ENCODE data around the gene CLMN.

The CLMN gene

GRCh38 chr14:95331708-95332408 lies 12.2 kb upstream of the CLMN start:
- Histone ChIP-seq H3K4me3 (ENCODE audit: low read length in 2 of 2) (no peak overlapping the region), H3K27me3 (ENCODE audit: control insufficient read depth in 1 of 2, insufficient read depth in 2 of 2, low read length in 2 of 2) (peaks cover 0 to 10% of the 10 kb centered on the region in 2 donors), H3K36me3 (ENCODE audit: control insufficient read depth in 2 of 2, insufficient read depth in 2 of 2, low read length in 2 of 2) (no peaks in the 10 kb centered on the region), H3K9ac (ENCODE audit: low read length in 2 of 2) (no peak overlapping the region), H3K9me3 (ENCODE audit: control insufficient read depth in 2 of 2, low read length in 2 of 2) (peaks cover 0 to 3% of the 10 kb centered on the region in 2 donors), H3K27ac (ENCODE audit: low read length) (no peak overlapping the region), H3K4me1 (ENCODE audit: control insufficient read depth, insufficient read depth, low read length) (no peaks in the 10 kb centered on the region)

- Histone ChIP-seq H3K9me3 (ENCODE audit: control insufficient read depth in 2 of 2, low read length in 2 of 2) (peaks cover 0 to 3% of the 10 kb centered on the region in 2 donors), H3K27me3 (ENCODE audit: control insufficient read depth in 1 of 2, insufficient read depth in 2 of 2, low read length in 2 of 2) (peaks cover 0 to 6% of the 10 kb centered on the region in 2 donors), H3K4me3 (ENCODE audit: low read length in 2 of 2) (no peak overlapping the region), H3K27ac (ENCODE audit: low read length) (no peak overlapping the region), H3K9ac (ENCODE audit: low read length in 2 of 2) (no peak overlapping the region), H3K4me1 (ENCODE audit: control insufficient read depth, insufficient read depth, low read length) (no peaks in the 10 kb centered on the region), H3K36me3 (ENCODE audit: control insufficient read depth in 2 of 2, insufficient read depth in 2 of 2, low read length in 2 of 2) (no peaks in the 10 kb centered on the region)
Measured at GRCh38 chr14:95330591-95331370, 11.1 kb upstream of the CLMN start.

DNA sequence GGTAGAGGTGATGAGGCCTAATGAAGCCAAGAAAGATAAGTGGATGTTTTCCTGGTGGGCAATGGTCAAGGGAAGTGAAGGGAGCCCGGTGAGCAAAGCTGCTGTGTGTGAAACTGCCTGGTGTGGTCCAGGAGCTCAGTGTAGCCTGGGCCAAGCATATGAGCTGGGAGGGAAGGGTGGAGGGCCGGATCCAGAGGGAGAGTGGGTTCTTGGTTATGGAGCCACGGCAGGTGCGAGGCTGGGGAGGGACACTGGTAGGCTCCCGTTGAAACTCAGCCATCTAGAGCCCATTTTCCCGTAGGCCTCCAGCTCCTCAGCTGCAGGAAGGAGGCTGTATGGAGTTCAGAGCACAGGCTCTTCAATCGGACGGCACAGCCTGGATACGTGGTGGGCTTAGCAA lies 10.2 kb upstream of the CLMN start:
- H3K4me1 ChIP-seq (ENCODE audit: control insufficient read depth, insufficient read depth, low read length), result no peaks in the 10 kb centered on the region
- no peak overlapping the region for H3K27ac ChIP-seq (ENCODE audit: low read length)
- peaks cover 0 to 4% of the 10 kb centered on the region in 2 donors for H3K27me3 ChIP-seq (ENCODE audit: control insufficient read depth in 1 of 2, insufficient read depth in 2 of 2, low read length in 2 of 2)
- H3K4me3 ChIP-seq (ENCODE audit: low read length in 2 of 2), result no peak overlapping the region
- H3K9me3 ChIP-seq (ENCODE audit: control insufficient read depth in 2 of 2, low read length in 2 of 2), result peaks cover 0 to 2% of the 10 kb centered on the region in 2 donors
- no peaks in the 10 kb centered on the region for H3K36me3 ChIP-seq (ENCODE audit: control insufficient read depth in 2 of 2, insufficient read depth in 2 of 2, low read length in 2 of 2)
- no peak overlapping the region for H3K9ac ChIP-seq (ENCODE audit: low read length in 2 of 2)

- Histone ChIP-seq H3K27ac (ENCODE audit: low read length) (no peak overlapping the region), H3K9ac (ENCODE audit: low read length in 2 of 2) (no peak overlapping the region), H3K36me3 (ENCODE audit: control insufficient read depth in 2 of 2, insufficient read depth in 2 of 2, low read length in 2 of 2) (no peaks in the 10 kb centered on the region), H3K4me3 (ENCODE audit: low read length in 2 of 2) (no peak overlapping the region), H3K9me3 (ENCODE audit: control insufficient read depth in 2 of 2, low read length in 2 of 2) (no peaks in the 10 kb centered on the region), H3K27me3 (ENCODE audit: control insufficient read depth in 1 of 2, insufficient read depth in 2 of 2, low read length in 2 of 2) (peaks cover 0 to 4% of the 10 kb centered on the region in 2 donors), H3K4me1 (ENCODE audit: control insufficient read depth, insufficient read depth, low read length) (no peaks in the 10 kb centered on the region)
Measured at GRCh38 chr14:95328729-95329503, 9.2 kb upstream of the CLMN start.

GRCh38 chr14:95327558-95328374 lies 8.1 kb upstream of the CLMN start:
- Histone ChIP-seq H3K9me3 (ENCODE audit: control insufficient read depth in 2 of 2, low read length in 2 of 2) (no peaks in the 10 kb centered on the region), H3K27me3 (ENCODE audit: control insufficient read depth in 1 of 2, insufficient read depth in 2 of 2, low read length in 2 of 2) (peaks cover 0 to 6% of the 10 kb centered on the region in 2 donors), H3K9ac (ENCODE audit: low read length in 2 of 2) (no peak overlapping the region), H3K4me1 (ENCODE audit: control insufficient read depth, insufficient read depth, low read length) (no peaks in the 10 kb centered on the region), H3K27ac (ENCODE audit: low read length) (no peak overlapping the region), H3K4me3 (ENCODE audit: low read length in 2 of 2) (no peak overlapping the region), H3K36me3 (ENCODE audit: control insufficient read depth in 2 of 2, insufficient read depth in 2 of 2, low read length in 2 of 2) (no peaks in the 10 kb centered on the region)

- Histone ChIP-seq H3K4me1 (ENCODE audit: control insufficient read depth, insufficient read depth, low read length) (peaks cover 2% of the 10 kb centered on the region), H3K9ac (ENCODE audit: low read length in 2 of 2) (no peak overlapping the region), H3K9me3 (ENCODE audit: control insufficient read depth in 2 of 2, low read length in 2 of 2) (no peaks in the 10 kb centered on the region), H3K36me3 (ENCODE audit: control insufficient read depth in 2 of 2, insufficient read depth in 2 of 2, low read length in 2 of 2) (no peaks in the 10 kb centered on the region), H3K27ac (ENCODE audit: low read length) (no peak overlapping the region), H3K4me3 (ENCODE audit: low read length in 2 of 2) (no peak overlapping the region), H3K27me3 (ENCODE audit: control insufficient read depth in 1 of 2, insufficient read depth in 2 of 2, low read length in 2 of 2) (peaks cover 0 to 6% of the 10 kb centered on the region in 2 donors)
Measured at GRCh38 chr14:95326987-95327386, 7.3 kb upstream of the CLMN start.

- Histone ChIP-seq H3K9me3 (ENCODE audit: control insufficient read depth in 2 of 2, low read length in 2 of 2) (no peaks in the 10 kb centered on the region), H3K4me3 (ENCODE audit: low read length in 2 of 2) (no peak overlapping the region), H3K27me3 (ENCODE audit: control insufficient read depth in 1 of 2, insufficient read depth in 2 of 2, low read length in 2 of 2) (peaks cover 0 to 2% of the 10 kb centered on the region in 2 donors), H3K9ac (ENCODE audit: low read length in 2 of 2) (no peak overlapping the region), H3K4me1 (ENCODE audit: control insufficient read depth, insufficient read depth, low read length) (peaks cover 15% of the 10 kb centered on the region), H3K27ac (ENCODE audit: low read length) (no peak overlapping the region), H3K36me3 (ENCODE audit: control insufficient read depth in 2 of 2, insufficient read depth in 2 of 2, low read length in 2 of 2) (no peaks in the 10 kb centered on the region)
Measured at GRCh38 chr14:95323917-95324316, 4.2 kb upstream of the CLMN start.

DNA sequence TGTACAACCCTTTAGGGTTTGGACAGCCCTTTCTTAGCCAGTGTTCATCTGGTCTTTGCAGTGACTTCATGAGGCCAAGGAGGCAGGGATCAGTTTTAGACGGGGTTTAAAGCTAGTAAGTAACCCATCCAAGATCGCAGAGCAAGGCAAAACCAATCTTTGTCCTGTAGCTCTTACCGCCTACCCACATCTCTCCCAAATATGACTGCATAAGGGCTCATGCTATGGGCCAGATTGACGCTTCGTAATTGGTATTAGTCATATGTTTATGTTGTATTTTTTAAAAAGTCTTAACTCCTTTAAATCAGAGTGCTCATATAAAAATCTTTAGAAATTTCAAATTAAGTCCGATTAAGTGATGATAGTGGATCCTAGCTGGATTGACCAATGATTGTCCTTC lies 3.7 kb upstream of the CLMN start:
- H3K4me1 ChIP-seq (ENCODE audit: control insufficient read depth, insufficient read depth, low read length), result peaks cover 16% of the 10 kb centered on the region
- no peak overlapping the region for H3K27ac ChIP-seq (ENCODE audit: low read length)
- peaks cover 0 to 2% of the 10 kb centered on the region in 2 donors for H3K27me3 ChIP-seq (ENCODE audit: control insufficient read depth in 1 of 2, insufficient read depth in 2 of 2, low read length in 2 of 2)

GRCh38 chr14:95322651-95323050 lies 2.9 kb upstream of the CLMN start:
- Histone ChIP-seq H3K27ac (ENCODE audit: low read length) (no peak overlapping the region), H3K36me3 (ENCODE audit: control insufficient read depth in 2 of 2, insufficient read depth in 2 of 2, low read length in 2 of 2) (no peaks in the 10 kb centered on the region), H3K9me3 (ENCODE audit: control insufficient read depth in 2 of 2, low read length in 2 of 2) (no peaks in the 10 kb centered on the region), H3K4me1 (ENCODE audit: control insufficient read depth, insufficient read depth, low read length) (peaks cover 16% of the 10 kb centered on the region), H3K4me3 (ENCODE audit: low read length in 2 of 2) (no peak overlapping the region), H3K9ac (ENCODE audit: low read length in 2 of 2) (no peak overlapping the region), H3K27me3 (ENCODE audit: control insufficient read depth in 1 of 2, insufficient read depth in 2 of 2, low read length in 2 of 2) (peaks cover 0 to 2% of the 10 kb centered on the region in 2 donors)

More for the DNA sequence above, 3.7 kb upstream of the CLMN start:
- H3K4me3 ChIP-seq (ENCODE audit: low read length in 2 of 2), result no peak overlapping the region
- H3K9ac ChIP-seq (ENCODE audit: low read length in 2 of 2), result no peak overlapping the region
- no peaks in the 10 kb centered on the region for H3K36me3 ChIP-seq (ENCODE audit: control insufficient read depth in 2 of 2, insufficient read depth in 2 of 2, low read length in 2 of 2)
- H3K9me3 ChIP-seq (ENCODE audit: control insufficient read depth in 2 of 2, low read length in 2 of 2), result no peaks in the 10 kb centered on the region

All from stomach smooth muscle (tissue), 2 donors.